Amniotic epithelial cell (primary cell): ENCODE data around the gene POLD2.

Experiments used
- DNase-seq: peaks from one replicate; pipeline ENCODE4 v3.0.0-alpha.2; 2010; ENCODE audit warnings: low read depth

Gene POLD2

GRCh38 chr7:44081266-44081748 is 42.0 kb downstream of the POLD2 start:
- no peak for DNase-seq

GRCh38 chr7:44080686-44081265 is 42.6 kb downstream of the POLD2 start:
- DNase-seq, result no peak

GRCh38 chr7:44080118-44080517 is 43.2 kb downstream of the POLD2 start:
- DNase-seq, result no peak

GRCh38 chr7:44079331-44080021 is 43.9 kb downstream of the POLD2 start:
- DNase-seq, result no peak

GRCh38 chr7:44078521-44078920 is 44.8 kb downstream of the POLD2 start:
- DNase-seq, result no peak

GRCh38 chr7:44077681-44078091 is 45.7 kb downstream of the POLD2 start:
- no peak for DNase-seq

GRCh38 chr7:44077061-44077460 is 46.3 kb downstream of the POLD2 start:
- DNase-seq, result no peak

GRCh38 chr7:44076101-44076895 is 47.0 kb downstream of the POLD2 start:
- DNase-seq, result no peak

GRCh38 chr7:44075296-44076075 is 47.9 kb downstream of the POLD2 start:
- no peak for DNase-seq

GRCh38 chr7:44074349-44074695 is 49.0 kb downstream of the POLD2 start:
- DNase-seq, result no peak

GRCh38 chr7:44073664-44074348 is 49.5 kb downstream of the POLD2 start:
- DNase-seq, result peak; percentile 28

GRCh38 chr7:44072364-44073231 is 50.8 kb downstream of the POLD2 start:
- peak; percentile 74 for DNase-seq

GRCh38 chr7:44071726-44072363 is 51.5 kb downstream of the POLD2 start:
- no peak for DNase-seq

- no peak for DNase-seq
Observed at GRCh38 chr7:44068054-44068453, 55.3 kb downstream of the POLD2 start.

GRCh38 chr7:44067064-44067951 is 56.0 kb downstream of the POLD2 start:
- no peak for DNase-seq

GRCh38 chr7:44066494-44067063 is 56.8 kb downstream of the POLD2 start:
- DNase-seq, result no peak

- no peak for DNase-seq
Observed at GRCh38 chr7:44066111-44066460, 57.3 kb downstream of the POLD2 start.

- DNase-seq, result peak; percentile 36
Observed at GRCh38 chr7:44065431-44066110, 57.8 kb downstream of the POLD2 start, which contains the start of gene PGAM2. Gene PGAM2 (minus strand): TSS chr7:44065567. CDS start chr7:44065529, 38 bp downstream.
